Neural cell (in vitro differentiated cells): ENCODE results near the gene CAMK2D. TPM values are rescaled to one million over a fixed set of nuclear protein-coding genes. Genes with fewer than 3 reads are reported as not detected.

Experiments used
- H2AFZ ChIP-seq: fragments of 200-600, 300-800 bp; sonication (generic), shearing (Covaris generic); 2 replicates; pipeline ENCODE4 v1.6.0; 2014; ENCODE audit warnings: low read depth, mild to moderate bottlenecking, antibody characterized with exemption, low read length, moderate library complexity
- H3F3A ChIP-seq: fragments of 200-600 bp; shearing (Covaris generic); 2 replicates; pipeline ENCODE4 v1.6.1; 2016; ENCODE audit warnings: mild to moderate bottlenecking, moderate library complexity, mixed read lengths, antibody characterized with exemption, low read length; ENCODE audit not compliant: insufficient read depth, poor library complexity, severe bottlenecking
- H3K27ac ChIP-seq: fragments of 200-600, 300-800 bp; sonication (generic), shearing (Covaris generic); 2 replicates; pipeline ENCODE4 v1.5.1; 2014; ENCODE audit warnings: mild to moderate bottlenecking, low read length, moderate library complexity
- H3K27me3 ChIP-seq: fragments of 300-800, 200-600 bp; sonication (generic), shearing (Covaris generic); 2 replicates; pipeline ENCODE4 v1.6.0; 2014; ENCODE audit warnings: mild to moderate bottlenecking, low read depth, low read length, moderate library complexity; ENCODE audit not compliant: insufficient read depth
- H3K36me3 ChIP-seq: fragments of 300-800, 200-600 bp; sonication (generic), shearing (Covaris generic); 2 replicates; pipeline ENCODE4 v1.5.1; 2014; ENCODE audit warnings: mild to moderate bottlenecking, antibody characterized with exemption, low read length, moderate library complexity; ENCODE audit not compliant: insufficient read depth
- H3K4me2 ChIP-seq: fragments of 300-800, 200-600 bp; sonication (generic), shearing (Covaris generic); 2 replicates; pipeline ENCODE4 v1.6.0; 2014; ENCODE audit warnings: mild to moderate bottlenecking, low read length
- H3K4me3 ChIP-seq: fragments of 300-800, 200-600 bp; sonication (generic), shearing (Covaris generic); 2 replicates; pipeline ENCODE4 v1.5.1; 2014; ENCODE audit warnings: mild to moderate bottlenecking, low read length, moderate library complexity
- H3K79me2 ChIP-seq: fragments of 200-600 bp; shearing (Covaris generic); replicated peaks from 2 replicates; pipeline ENCODE4 v1.6.0; 2014; ENCODE audit warnings: mild to moderate bottlenecking, low read length, moderate library complexity; ENCODE audit not compliant: insufficient read depth
- H3K9ac ChIP-seq: fragments of 300-800, 200-600 bp; sonication (generic), shearing (Covaris generic); 2 replicates; pipeline ENCODE4 v1.6.1; 2016; ENCODE audit warnings: mild to moderate bottlenecking, low read length, mixed read lengths
- H3K9me2 ChIP-seq: fragments of 200-600 bp; shearing (Covaris generic); 2 replicates; pipeline ENCODE4 v1.6.1; 2016; ENCODE audit warnings: mild to moderate bottlenecking, low read length, mixed read lengths; ENCODE audit not compliant: insufficient read depth
- H3K9me3 ChIP-seq: fragments of 200-600, 300-800 bp; sonication (generic), shearing (Covaris generic); 2 replicates; pipeline ENCODE4 v1.6.1; 2016; ENCODE audit warnings: mild to moderate bottlenecking, mixed run types, low read length, moderate library complexity, mixed read lengths
- H4K20me1 ChIP-seq: fragments of 200-600 bp; shearing (Covaris generic); 2 replicates; pipeline ENCODE4 v1.6.1; 2016; ENCODE audit warnings: mild to moderate bottlenecking, mixed run types; ENCODE audit not compliant: insufficient read depth
- EP300 ChIP-seq: fragments of 450-650 bp; conservative IDR thresholded peaks from 2 replicates; pipeline ENCODE4 v1.6.1; 2014; ENCODE audit warnings: antibody characterized with exemption, mild to moderate bottlenecking, moderate library complexity; ENCODE audit not compliant: poor library complexity, severe bottlenecking
- EZH2 ChIP-seq: fragments of 200-600, 300-800 bp; shearing (Covaris generic), sonication (generic); IDR thresholded peaks from 2 replicates; pipeline ENCODE4 v1.6.1; 2014; ENCODE audit warnings: antibody characterized with exemption, low read length, borderline replicate concordance, mild to moderate bottlenecking; ENCODE audit not compliant: insufficient read depth, poor library complexity, severe bottlenecking
- MXI1 ChIP-seq: fragments of 450-650 bp; conservative IDR thresholded peaks from 2 replicates; pipeline ENCODE4 v1.6.1; 2014; ENCODE audit warnings: antibody characterized with exemption, mild to moderate bottlenecking; ENCODE audit not compliant: poor library complexity, severe bottlenecking
- POLR2AphosphoS5 ChIP-seq: IDR thresholded peaks from 2 replicates; pipeline ENCODE4 v1.6.1; 2012
- RAD21 ChIP-seq: fragments of 450-650 bp; conservative IDR thresholded peaks from 2 replicates; pipeline ENCODE4 v1.6.1; 2014; ENCODE audit warnings: antibody characterized with exemption, mild to moderate bottlenecking, moderate library complexity
- REST ChIP-seq: IDR thresholded peaks from 2 replicates; pipeline ENCODE4 v1.6.1; 2012; ENCODE audit warnings: borderline replicate concordance
- SMC3 ChIP-seq: fragments of 450-650 bp; conservative IDR thresholded peaks from 2 replicates; pipeline ENCODE4 v1.6.1; 2014; ENCODE audit warnings: antibody characterized with exemption, mild to moderate bottlenecking, moderate library complexity; ENCODE audit not compliant: poor library complexity
- TAF1 ChIP-seq: IDR thresholded peaks from 2 replicates; pipeline ENCODE4 v1.6.1; 2012; ENCODE audit warnings: low read depth
- polyA plus RNA-seq: library from polyadenylated mRNA; depleted of rRNA; stranded (reverse); fragments of >200 nt; gene quantifications from 2 replicates; pipeline ENCODE4 v1.2.3, GENCODE V29; 2014
- TF ChIP-seq, protein P1 (sequence below): fragments of 450-650 bp; IDR thresholded peaks from 2 replicates; pipeline ENCODE4 v1.5.1; 2014; ENCODE audit warnings: antibody characterized with exemption, mild to moderate bottlenecking, moderate library complexity; ENCODE audit not compliant: poor library complexity, severe bottlenecking

The CAMK2D gene
- polyA plus RNA-seq, 1 donor from 2014 or later, result 27.1 TPM

DNA sequence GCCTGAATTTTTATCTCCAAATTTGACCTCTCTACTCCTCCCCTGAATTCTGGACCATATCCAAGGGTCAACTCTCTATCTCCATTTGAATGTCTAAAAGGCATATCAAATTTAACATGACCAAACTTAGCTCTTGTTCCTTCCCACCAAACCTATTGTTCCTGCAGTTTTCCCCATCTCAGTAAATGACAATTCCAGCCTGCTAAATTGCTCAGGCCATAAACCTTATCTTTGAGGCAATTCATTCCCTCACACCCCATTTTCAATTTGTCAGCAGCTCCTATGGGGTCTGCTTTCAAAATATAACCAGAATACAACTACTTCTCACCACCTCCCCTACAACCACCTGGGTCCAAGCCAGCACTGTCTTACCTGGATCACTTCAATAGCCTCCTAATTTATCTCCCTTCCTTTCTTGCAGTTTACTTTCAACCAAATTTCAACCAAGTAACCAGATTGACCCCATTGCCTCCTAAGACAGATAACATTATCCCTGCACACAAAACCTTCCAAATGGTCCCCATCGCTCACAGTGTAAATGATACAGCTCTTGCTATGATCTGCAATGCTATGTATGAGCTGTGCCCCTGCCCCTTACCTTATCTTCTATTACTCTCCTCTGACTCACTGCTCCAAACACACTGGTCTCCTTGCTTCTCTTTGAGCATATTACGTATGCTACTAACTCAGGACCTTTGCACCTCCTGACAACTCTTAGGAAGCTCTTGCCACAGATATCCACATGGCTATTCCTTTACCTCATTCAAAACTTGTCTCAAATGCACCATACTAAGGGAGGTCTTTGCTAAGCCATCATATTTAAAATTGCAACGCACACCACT lies 66.0 kb downstream of the CAMK2D start:
- no peak overlapping the region for H3K27ac ChIP-seq
- no peak overlapping the region for H3K4me2 ChIP-seq
- no peaks in the 10 kb centered on the region for H4K20me1 ChIP-seq
- H3K9ac ChIP-seq, result no peak overlapping the region
- TF ChIP-seq RAD21, result no peak
- TF ChIP-seq EZH2, result no peak
- TF ChIP-seq REST, result no peak
- TF ChIP-seq, protein P1, sequence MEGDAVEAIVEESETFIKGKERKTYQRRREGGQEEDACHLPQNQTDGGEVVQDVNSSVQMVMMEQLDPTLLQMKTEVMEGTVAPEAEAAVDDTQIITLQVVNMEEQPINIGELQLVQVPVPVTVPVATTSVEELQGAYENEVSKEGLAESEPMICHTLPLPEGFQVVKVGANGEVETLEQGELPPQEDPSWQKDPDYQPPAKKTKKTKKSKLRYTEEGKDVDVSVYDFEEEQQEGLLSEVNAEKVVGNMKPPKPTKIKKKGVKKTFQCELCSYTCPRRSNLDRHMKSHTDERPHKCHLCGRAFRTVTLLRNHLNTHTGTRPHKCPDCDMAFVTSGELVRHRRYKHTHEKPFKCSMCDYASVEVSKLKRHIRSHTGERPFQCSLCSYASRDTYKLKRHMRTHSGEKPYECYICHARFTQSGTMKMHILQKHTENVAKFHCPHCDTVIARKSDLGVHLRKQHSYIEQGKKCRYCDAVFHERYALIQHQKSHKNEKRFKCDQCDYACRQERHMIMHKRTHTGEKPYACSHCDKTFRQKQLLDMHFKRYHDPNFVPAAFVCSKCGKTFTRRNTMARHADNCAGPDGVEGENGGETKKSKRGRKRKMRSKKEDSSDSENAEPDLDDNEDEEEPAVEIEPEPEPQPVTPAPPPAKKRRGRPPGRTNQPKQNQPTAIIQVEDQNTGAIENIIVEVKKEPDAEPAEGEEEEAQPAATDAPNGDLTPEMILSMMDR, result no peak
- no peak for TF ChIP-seq MXI1
- TF ChIP-seq SMC3, result no peak
- TF ChIP-seq EP300, result no peak
- no peak for TF ChIP-seq POLR2AphosphoS5
- no peak for TF ChIP-seq TAF1
- H3K79me2 ChIP-seq, result no peaks in the 10 kb centered on the region
- no peak overlapping the region for H3K4me3 ChIP-seq
- H3K9me3 ChIP-seq, result no peaks in the 10 kb centered on the region
- H3K9me2 ChIP-seq, result no peaks in the 10 kb centered on the region
- no peaks in the 10 kb centered on the region for H3K36me3 ChIP-seq
- H3F3A ChIP-seq, result no peaks in the 10 kb centered on the region
- H3K27me3 ChIP-seq, result no peaks in the 10 kb centered on the region
- H2AFZ ChIP-seq, result no peak overlapping the region

GRCh38 chr4:113694008-113694407 lies 67.5 kb downstream of the CAMK2D start:
- no peak overlapping the region for H3K9ac ChIP-seq
- no peaks in the 10 kb centered on the region for H4K20me1 ChIP-seq
- H2AFZ ChIP-seq, result no peak overlapping the region
- no peaks in the 10 kb centered on the region for H3K36me3 ChIP-seq
- no peak overlapping the region for H3K4me2 ChIP-seq
- H3K9me3 ChIP-seq, result no peaks in the 10 kb centered on the region
- H3K9me2 ChIP-seq, result no peaks in the 10 kb centered on the region
- H3F3A ChIP-seq, result no peaks in the 10 kb centered on the region
- no peak overlapping the region for H3K4me3 ChIP-seq
- no peaks in the 10 kb centered on the region for H3K79me2 ChIP-seq
- no peaks in the 10 kb centered on the region for H3K27me3 ChIP-seq
- no peak for TF ChIP-seq TAF1
- no peak overlapping the region for H3K27ac ChIP-seq
